ENCODE data around the gene OLFM1.
A peak's percentile ranks its signal among the peaks of the same experiment; 100 is the strongest.

Gene OLFM1

DNA sequence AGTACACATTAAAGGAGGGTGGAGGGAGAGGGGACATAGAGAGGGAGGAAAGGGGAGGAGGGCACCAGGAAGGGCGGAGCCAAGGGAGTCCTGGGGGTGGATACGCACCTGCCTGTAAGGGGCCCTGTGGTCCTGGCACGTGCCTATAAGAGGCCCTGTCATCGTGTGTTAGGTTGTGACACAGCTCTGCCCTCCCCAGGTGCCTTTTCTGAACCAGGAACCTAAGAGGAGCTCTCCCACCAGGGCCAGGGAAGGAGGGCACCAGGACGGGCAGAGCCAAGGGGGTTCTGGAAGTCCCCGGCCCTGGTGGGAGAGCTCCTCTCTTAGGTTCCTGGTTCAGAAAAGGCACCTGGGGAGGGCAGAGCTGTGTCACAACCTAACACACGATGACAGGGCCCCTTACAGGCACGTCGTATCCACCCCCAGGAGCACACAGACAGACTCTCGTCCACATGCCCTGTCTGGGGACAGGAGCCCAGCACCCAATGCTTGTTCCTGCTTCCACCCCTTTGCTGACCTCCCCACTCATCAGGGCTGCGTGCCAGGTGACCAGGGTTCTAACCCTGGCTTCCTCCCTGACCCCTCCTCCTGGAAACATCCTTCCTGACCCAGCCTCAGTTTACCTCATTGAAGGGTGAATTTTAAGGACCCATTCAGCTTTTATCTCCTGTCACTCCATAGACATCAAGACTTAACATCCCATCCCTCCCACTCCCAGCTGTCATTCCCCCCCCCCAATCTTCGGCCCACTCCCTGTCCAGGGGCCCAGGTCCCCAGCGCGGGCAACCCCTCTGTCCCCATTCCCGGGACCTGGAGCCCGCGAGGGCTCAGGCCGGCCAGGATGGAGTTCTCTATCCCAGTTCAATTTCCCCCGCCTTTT is 12.9 kb upstream of the OLFM1 start:
- Mint-ChIP-seq H3K4me1 (no peaks in the 10 kb centered on the region), H3K4me3 (peak overlapping the region; percentile 12 to 66 (median 32)), H3K9me3 (no peaks in the 10 kb centered on the region), H3K27me3 (ENCODE audit: low read depth) (peaks cover 85% of the 10 kb centered on the region), H3K27ac (no peak overlapping the region), H3K36me3 (ENCODE audit: low read depth) (no peaks in the 10 kb centered on the region)
- TF ChIP-seq, protein P1, sequence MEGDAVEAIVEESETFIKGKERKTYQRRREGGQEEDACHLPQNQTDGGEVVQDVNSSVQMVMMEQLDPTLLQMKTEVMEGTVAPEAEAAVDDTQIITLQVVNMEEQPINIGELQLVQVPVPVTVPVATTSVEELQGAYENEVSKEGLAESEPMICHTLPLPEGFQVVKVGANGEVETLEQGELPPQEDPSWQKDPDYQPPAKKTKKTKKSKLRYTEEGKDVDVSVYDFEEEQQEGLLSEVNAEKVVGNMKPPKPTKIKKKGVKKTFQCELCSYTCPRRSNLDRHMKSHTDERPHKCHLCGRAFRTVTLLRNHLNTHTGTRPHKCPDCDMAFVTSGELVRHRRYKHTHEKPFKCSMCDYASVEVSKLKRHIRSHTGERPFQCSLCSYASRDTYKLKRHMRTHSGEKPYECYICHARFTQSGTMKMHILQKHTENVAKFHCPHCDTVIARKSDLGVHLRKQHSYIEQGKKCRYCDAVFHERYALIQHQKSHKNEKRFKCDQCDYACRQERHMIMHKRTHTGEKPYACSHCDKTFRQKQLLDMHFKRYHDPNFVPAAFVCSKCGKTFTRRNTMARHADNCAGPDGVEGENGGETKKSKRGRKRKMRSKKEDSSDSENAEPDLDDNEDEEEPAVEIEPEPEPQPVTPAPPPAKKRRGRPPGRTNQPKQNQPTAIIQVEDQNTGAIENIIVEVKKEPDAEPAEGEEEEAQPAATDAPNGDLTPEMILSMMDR (IDR thresholded peaks at IDR 0.05; ENCODE audit: unreplicated experiment in 3 of 3) = no peak

DNA sequence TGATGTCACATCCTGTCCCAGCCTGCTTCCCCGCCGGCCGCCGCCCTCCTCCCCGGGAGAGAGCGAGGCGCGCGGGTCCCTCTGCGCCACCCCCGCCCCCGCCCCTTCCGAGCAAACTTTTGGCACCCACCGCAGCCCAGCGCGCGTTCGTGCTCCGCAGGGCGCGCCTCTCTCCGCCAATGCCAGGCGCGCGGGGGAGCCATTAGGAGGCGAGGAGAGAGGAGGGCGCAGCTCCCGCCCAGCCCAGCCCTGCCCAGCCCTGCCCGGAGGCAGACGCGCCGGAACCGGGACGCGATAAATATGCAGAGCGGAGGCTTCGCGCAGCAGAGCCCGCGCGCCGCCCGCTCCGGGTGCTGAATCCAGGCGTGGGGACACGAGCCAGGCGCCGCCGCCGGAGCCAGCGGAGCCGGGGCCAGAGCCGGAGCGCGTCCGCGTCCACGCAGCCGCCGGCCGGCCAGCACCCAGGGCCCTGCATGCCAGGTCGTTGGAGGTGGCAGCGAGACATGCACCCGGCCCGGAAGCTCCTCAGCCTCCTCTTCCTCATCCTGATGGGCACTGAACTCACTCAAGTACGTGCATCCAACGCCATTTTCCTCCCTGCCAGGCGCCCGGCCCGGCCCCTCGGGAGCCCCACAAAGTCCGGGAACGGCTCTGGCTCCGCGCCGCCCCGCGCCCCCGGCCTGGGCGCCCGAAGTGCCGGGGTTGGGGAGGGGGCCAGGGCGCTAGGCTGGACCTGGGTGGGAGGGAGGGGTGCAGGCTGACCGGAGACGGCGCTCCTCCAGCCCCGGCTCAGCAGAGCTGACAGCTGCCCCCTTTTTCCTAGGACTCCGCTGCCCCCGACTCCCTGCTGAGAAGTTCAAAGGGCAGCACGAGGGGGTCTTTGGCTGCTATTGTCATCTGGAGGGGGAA is 12.0 kb upstream of the OLFM1 start:
- no peaks in the 10 kb centered on the region for H3K9me3 Mint-ChIP-seq
- H3K36me3 Mint-ChIP-seq (ENCODE audit: low read depth) = no peaks in the 10 kb centered on the region
- TF ChIP-seq, protein P1 (IDR thresholded peaks at IDR 0.05; ENCODE audit: unreplicated experiment in 3 of 3) = no peak
- no peaks in the 10 kb centered on the region for H3K4me1 Mint-ChIP-seq
- no peak overlapping the region for H3K27ac Mint-ChIP-seq
- peaks cover 82% of the 10 kb centered on the region for H3K27me3 Mint-ChIP-seq (ENCODE audit: low read depth)
- peak overlapping the region; percentile 12 to 66 (median 32) for H3K4me3 Mint-ChIP-seq

DNA sequence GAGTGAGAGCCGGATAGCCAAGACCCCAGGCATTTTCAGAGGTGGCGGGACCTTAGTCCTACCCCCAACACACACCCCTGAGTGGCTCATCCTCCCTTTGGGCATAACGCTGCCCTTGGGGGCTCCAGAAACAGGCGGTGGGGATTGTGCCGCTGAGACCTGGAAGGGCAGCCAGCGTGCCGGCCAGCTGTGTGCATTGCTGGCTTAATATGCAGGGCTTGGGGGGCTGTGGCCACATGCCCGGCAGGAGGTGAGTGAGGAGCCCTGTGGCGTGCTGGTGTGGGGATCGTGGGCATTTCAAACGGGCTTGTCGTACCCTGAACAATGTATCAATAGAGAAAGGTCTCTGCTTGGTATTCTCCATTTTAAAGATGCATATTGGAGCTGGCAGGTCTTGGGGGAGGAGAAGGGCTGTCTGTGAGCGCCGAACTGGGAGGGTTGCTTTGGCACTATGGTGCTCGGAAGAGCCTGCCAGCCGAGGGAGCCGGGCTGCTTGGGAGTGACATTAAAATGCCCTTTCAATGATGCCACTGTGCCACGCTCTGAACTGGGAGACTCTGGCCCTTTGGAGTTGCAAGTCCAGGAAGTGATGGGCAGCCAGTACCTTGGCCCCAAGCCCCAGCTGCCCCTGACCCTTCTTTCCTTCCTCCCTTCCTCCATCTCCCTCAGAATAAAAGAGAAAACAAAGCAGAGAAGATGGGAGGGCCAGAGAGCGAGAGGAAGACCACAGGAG is 11.2 kb upstream of the OLFM1 start:
- Mint-ChIP-seq H3K4me1 (no peaks in the 10 kb centered on the region), H3K27me3 (ENCODE audit: low read depth) (peaks cover 79% of the 10 kb centered on the region), H3K36me3 (ENCODE audit: low read depth) (no peaks in the 10 kb centered on the region), H3K27ac (no peak overlapping the region), H3K9me3 (no peaks in the 10 kb centered on the region), H3K4me3 (peak overlapping the region; percentile 14 to 63 (median 17))
- TF ChIP-seq, protein P1 (IDR thresholded peaks at IDR 0.05; ENCODE audit: unreplicated experiment in 3 of 3) = no peak

DNA sequence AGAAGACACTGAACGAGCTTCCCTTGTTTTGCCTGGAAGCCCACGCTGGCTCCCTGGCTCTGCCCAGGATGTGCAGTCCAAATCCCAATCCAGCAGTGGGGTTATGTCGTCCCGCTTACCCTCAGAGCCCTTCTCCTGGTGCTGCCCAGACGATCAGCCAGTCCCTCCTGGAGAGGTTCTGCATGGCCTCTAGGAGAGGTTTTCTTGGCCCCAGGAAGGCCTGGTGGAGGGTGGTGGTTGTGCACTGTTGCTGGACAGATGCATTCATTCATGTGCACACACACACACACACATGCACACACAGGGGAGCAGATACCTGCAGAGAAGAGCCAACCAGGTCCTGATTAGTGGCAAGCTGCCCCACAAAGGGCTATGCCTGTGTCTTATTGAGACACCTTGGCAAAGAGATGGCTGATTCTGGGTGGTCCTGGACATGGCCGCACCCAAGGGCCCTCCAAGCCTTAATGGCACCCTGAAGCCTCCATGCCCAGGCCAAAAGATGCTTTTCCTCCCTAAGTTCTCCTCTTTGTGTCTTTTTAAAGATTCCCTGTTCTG is 10.5 kb upstream of the OLFM1 start:
- Mint-ChIP-seq H3K4me3 (peak overlapping the region; percentile 59 to 72 (median 68)), H3K27ac (no peak overlapping the region), H3K27me3 (ENCODE audit: low read depth) (peaks cover 83% of the 10 kb centered on the region), H3K4me1 (no peaks in the 10 kb centered on the region), H3K9me3 (no peaks in the 10 kb centered on the region), H3K36me3 (ENCODE audit: low read depth) (no peaks in the 10 kb centered on the region)
- TF ChIP-seq, protein P1 (IDR thresholded peaks at IDR 0.05; ENCODE audit: unreplicated experiment in 3 of 3) = no peak

DNA sequence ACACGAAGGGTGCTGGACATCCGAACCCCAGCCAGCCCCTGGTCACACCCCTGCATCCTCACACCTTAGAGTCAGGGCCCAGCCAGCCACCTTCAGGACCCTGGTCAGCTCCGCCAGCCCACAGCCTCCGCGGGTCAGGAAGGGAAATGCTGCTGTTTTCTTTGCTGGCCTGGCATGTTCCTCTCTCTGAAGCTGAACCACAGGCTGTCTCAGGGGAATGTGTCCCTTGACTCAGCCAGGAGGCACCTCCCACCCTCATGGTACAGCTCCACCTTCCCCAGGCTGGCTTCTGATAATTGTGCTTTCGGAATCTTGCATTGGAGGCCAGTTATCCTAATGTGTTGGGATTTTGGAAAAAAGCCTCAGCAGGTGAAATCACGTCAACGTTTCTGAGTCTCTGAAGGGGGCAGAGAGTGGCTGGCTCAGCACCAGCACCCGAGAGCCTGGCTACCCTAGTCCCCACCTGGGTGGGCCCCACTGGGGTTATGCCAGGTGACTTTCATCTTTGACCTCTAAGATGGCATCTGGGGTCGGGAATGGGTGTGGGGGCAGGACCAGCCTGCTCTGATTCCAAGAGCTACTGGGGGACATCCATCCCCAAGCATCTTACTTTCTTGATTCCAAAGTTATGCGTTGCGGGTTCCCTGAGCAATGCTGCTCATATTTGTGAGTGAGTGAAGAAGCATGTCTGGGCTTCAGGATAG is 9.8 kb upstream of the OLFM1 start:
- H3K27ac Mint-ChIP-seq = no peak overlapping the region
- H3K9me3 Mint-ChIP-seq = no peaks in the 10 kb centered on the region
- H3K4me3 Mint-ChIP-seq = peak overlapping the region; percentile 59 to 72 (median 68)
- TF ChIP-seq, protein P1 (IDR thresholded peaks at IDR 0.05; ENCODE audit: unreplicated experiment in 3 of 3) = no peak
- no peaks in the 10 kb centered on the region for H3K36me3 Mint-ChIP-seq (ENCODE audit: low read depth)
- no peaks in the 10 kb centered on the region for H3K4me1 Mint-ChIP-seq
- H3K27me3 Mint-ChIP-seq (ENCODE audit: low read depth) = peaks cover 83% of the 10 kb centered on the region

Data from nephron (organoid).